ENCODE measurements around the gene MORN5.

MORN5 gene

GRCh38 chr9:122215663-122216062, 56.0 kb downstream of the MORN5 start:
- Histone ChIP-seq H2BK120ac (ENCODE audit: low read depth, low read length) (no peak overlapping the region), H3K36me3 (ENCODE audit: control insufficient read depth in 1 of 2, insufficient read depth in 2 of 2, low read depth in 1 of 2, low read length in 2 of 2) (no peaks in the 10 kb centered on the region), H4K91ac (ENCODE audit: low read length) (no peak overlapping the region), H3K4me3 (ENCODE audit: insufficient read depth in 1 of 2, low read depth in 1 of 2, low read length in 2 of 2) (no peak overlapping the region), H3K4me2 (ENCODE audit: low read length, poor library complexity, severe bottlenecking) (no peak overlapping the region), H3K9ac (ENCODE audit: low read length) (no peak overlapping the region), H2AFZ (ENCODE audit: low read depth, low read length) (no peak overlapping the region), H3K79me1 (replicated peaks; ENCODE audit: low read length, poor library complexity, severe bottlenecking) (no peaks in the 10 kb centered on the region), H3K23ac (ENCODE audit: low read length in 2 of 2) (no peak overlapping the region), H3K27ac (ENCODE audit: low read length, poor library complexity, severe bottlenecking) (no peak overlapping the region), H4K8ac (ENCODE audit: low read length) (no peak overlapping the region), H2AK5ac (ENCODE audit: low read length, severe bottlenecking) (no peak overlapping the region), H2BK15ac (ENCODE audit: low read depth, poor library complexity, severe bottlenecking) (no peak overlapping the region), H3K9me3 (ENCODE audit: control insufficient read depth, low read length) (no peaks in the 10 kb centered on the region), H3K4ac (ENCODE audit: low read depth in 1 of 2, low read length in 2 of 2) (no peak overlapping the region), H2BK5ac (ENCODE audit: low read depth, low read length, poor library complexity, severe bottlenecking) (no peak overlapping the region), H2BK12ac (ENCODE audit: low read length in 2 of 2) (no peak overlapping the region), H3K18ac (ENCODE audit: low read depth in 1 of 2, low read length in 2 of 2) (no peak overlapping the region), H3K27me3 (ENCODE audit: control insufficient read depth in 1 of 2, insufficient read depth in 1 of 2, low read length in 2 of 2) (peaks cover 94 to 98% of the 10 kb centered on the region in 2 experiments), H3K14ac (ENCODE audit: low read length in 2 of 2) (no peak overlapping the region), H3K4me1 (ENCODE audit: control insufficient read depth, insufficient read depth, low read depth, low read length) (peaks cover 30% of the 10 kb centered on the region)
- WGBS = 98% methylated on average over 1 of the region's 1 CpG
- DNase-seq = no peak

DNA sequence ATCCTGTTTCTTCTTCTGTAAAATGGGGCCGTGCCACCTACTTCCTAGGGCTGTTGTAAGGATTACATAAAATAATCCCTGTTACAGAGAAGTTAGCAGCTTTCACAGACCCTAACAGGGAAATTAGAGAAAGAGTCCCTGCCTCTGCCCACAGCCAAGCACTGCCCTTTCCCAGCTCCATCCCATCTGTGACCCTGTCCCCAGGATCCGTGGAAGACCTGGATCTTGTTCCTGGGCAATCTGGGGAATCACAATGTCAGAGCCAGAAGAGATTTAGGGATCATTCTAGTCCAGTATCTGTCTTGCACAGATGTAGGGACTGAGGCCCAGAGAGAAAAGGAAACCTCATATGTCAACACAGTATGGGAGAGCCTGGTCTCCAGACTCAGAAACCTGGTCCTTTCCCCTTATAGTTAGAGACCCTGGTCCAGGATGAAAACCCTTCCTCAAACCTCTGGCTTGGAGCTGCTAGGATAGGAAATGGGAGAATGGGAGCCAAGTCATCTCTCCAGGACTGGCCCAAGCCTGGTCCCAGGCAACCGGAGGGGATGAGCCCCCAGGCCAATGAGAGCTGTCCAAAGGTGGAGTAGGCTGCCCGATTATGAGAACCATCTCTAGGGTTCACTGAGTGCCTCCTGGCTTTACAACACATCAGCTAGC, 56.6 kb downstream of the MORN5 start:
- peaks cover 31% of the 10 kb centered on the region for H3K4me1 ChIP-seq (ENCODE audit: control insufficient read depth, insufficient read depth, low read depth, low read length)
- no peak overlapping the region for H2BK5ac ChIP-seq (ENCODE audit: low read depth, low read length, poor library complexity, severe bottlenecking)
- H4K91ac ChIP-seq (ENCODE audit: low read length) = no peak overlapping the region
- H3K27me3 ChIP-seq (ENCODE audit: control insufficient read depth in 1 of 2, insufficient read depth in 1 of 2, low read length in 2 of 2) = peaks cover 94 to 98% of the 10 kb centered on the region in 2 experiments
- H4K8ac ChIP-seq (ENCODE audit: low read length) = no peak overlapping the region
- no peaks in the 10 kb centered on the region for H3K79me1 ChIP-seq (replicated peaks; ENCODE audit: low read length, poor library complexity, severe bottlenecking)
- H2AK5ac ChIP-seq (ENCODE audit: low read length, severe bottlenecking) = no peak overlapping the region
- no peak for DNase-seq
- H3K36me3 ChIP-seq (ENCODE audit: control insufficient read depth in 1 of 2, insufficient read depth in 2 of 2, low read depth in 1 of 2, low read length in 2 of 2) = no peaks in the 10 kb centered on the region
- no peaks in the 10 kb centered on the region for H3K9me3 ChIP-seq (ENCODE audit: control insufficient read depth, low read length)
- no peak overlapping the region for H2AFZ ChIP-seq (ENCODE audit: low read depth, low read length)
- no peak overlapping the region for H3K14ac ChIP-seq (ENCODE audit: low read length in 2 of 2)
- no peak overlapping the region for H3K23ac ChIP-seq (ENCODE audit: low read length in 2 of 2)
- no peak overlapping the region for H2BK120ac ChIP-seq (ENCODE audit: low read depth, low read length)
- WGBS = 40% methylated on average over 4 of the region's 4 CpGs
- H2BK12ac ChIP-seq (ENCODE audit: low read length in 2 of 2) = no peak overlapping the region
- H3K18ac ChIP-seq (ENCODE audit: low read depth in 1 of 2, low read length in 2 of 2) = no peak overlapping the region
- H3K4ac ChIP-seq (ENCODE audit: low read depth in 1 of 2, low read length in 2 of 2) = no peak overlapping the region
- H2BK15ac ChIP-seq (ENCODE audit: low read depth, poor library complexity, severe bottlenecking) = no peak overlapping the region
- H3K27ac ChIP-seq (ENCODE audit: low read length, poor library complexity, severe bottlenecking) = no peak overlapping the region
- no peak overlapping the region for H3K9ac ChIP-seq (ENCODE audit: low read length)
- H3K4me3 ChIP-seq (ENCODE audit: insufficient read depth in 1 of 2, low read depth in 1 of 2, low read length in 2 of 2) = no peak overlapping the region
- H3K4me2 ChIP-seq (ENCODE audit: low read length, poor library complexity, severe bottlenecking) = no peak overlapping the region

GRCh38 chr9:122216798-122217418, 57.2 kb downstream of the MORN5 start:
- Histone ChIP-seq H2BK5ac (ENCODE audit: low read depth, low read length, poor library complexity, severe bottlenecking) (no peak overlapping the region), H2BK120ac (ENCODE audit: low read depth, low read length) (no peak overlapping the region), H2AK5ac (ENCODE audit: low read length, severe bottlenecking) (no peak overlapping the region), H3K4me2 (ENCODE audit: low read length, poor library complexity, severe bottlenecking) (no peak overlapping the region), H2AFZ (ENCODE audit: low read depth, low read length) (no peak overlapping the region), H3K36me3 (ENCODE audit: control insufficient read depth in 1 of 2, insufficient read depth in 2 of 2, low read depth in 1 of 2, low read length in 2 of 2) (no peaks in the 10 kb centered on the region), H2BK15ac (ENCODE audit: low read depth, poor library complexity, severe bottlenecking) (no peak overlapping the region), H3K27me3 (ENCODE audit: control insufficient read depth in 1 of 2, insufficient read depth in 1 of 2, low read length in 2 of 2) (peaks cover 94 to 98% of the 10 kb centered on the region in 2 experiments), H3K4me1 (ENCODE audit: control insufficient read depth, insufficient read depth, low read depth, low read length) (peaks cover 31% of the 10 kb centered on the region), H4K91ac (ENCODE audit: low read length) (no peak overlapping the region), H3K79me1 (replicated peaks; ENCODE audit: low read length, poor library complexity, severe bottlenecking) (no peaks in the 10 kb centered on the region), H3K9me3 (ENCODE audit: control insufficient read depth, low read length) (no peaks in the 10 kb centered on the region), H3K4ac (ENCODE audit: low read depth in 1 of 2, low read length in 2 of 2) (no peak overlapping the region), H3K23ac (ENCODE audit: low read length in 2 of 2) (peak overlapping the region in 1 of 2 experiments; percentile 23), H3K14ac (ENCODE audit: low read length in 2 of 2) (no peak overlapping the region), H4K8ac (ENCODE audit: low read length) (no peak overlapping the region), H3K18ac (ENCODE audit: low read depth in 1 of 2, low read length in 2 of 2) (no peak overlapping the region), H2BK12ac (ENCODE audit: low read length in 2 of 2) (no peak overlapping the region), H3K9ac (ENCODE audit: low read length) (no peak overlapping the region), H3K27ac (ENCODE audit: low read length, poor library complexity, severe bottlenecking) (no peak overlapping the region), H3K4me3 (ENCODE audit: insufficient read depth in 1 of 2, low read depth in 1 of 2, low read length in 2 of 2) (no peak overlapping the region)
- no peak for DNase-seq
- 31% methylated on average over 28 of the region's 35 CpGs for WGBS

GRCh38 chr9:122217640-122218039, 57.9 kb downstream of the MORN5 start:
- peaks cover 31% of the 10 kb centered on the region for H3K4me1 ChIP-seq (ENCODE audit: control insufficient read depth, insufficient read depth, low read depth, low read length)
- no peak overlapping the region for H3K18ac ChIP-seq (ENCODE audit: low read depth in 1 of 2, low read length in 2 of 2)
- H3K4ac ChIP-seq (ENCODE audit: low read depth in 1 of 2, low read length in 2 of 2) = no peak overlapping the region
- no peaks in the 10 kb centered on the region for H3K36me3 ChIP-seq (ENCODE audit: control insufficient read depth in 1 of 2, insufficient read depth in 2 of 2, low read depth in 1 of 2, low read length in 2 of 2)
- H3K23ac ChIP-seq (ENCODE audit: low read length in 2 of 2) = no peak overlapping the region
- no peak overlapping the region for H2AFZ ChIP-seq (ENCODE audit: low read depth, low read length)
- H2BK12ac ChIP-seq (ENCODE audit: low read length in 2 of 2) = no peak overlapping the region
- H2BK5ac ChIP-seq (ENCODE audit: low read depth, low read length, poor library complexity, severe bottlenecking) = no peak overlapping the region
- H3K27ac ChIP-seq (ENCODE audit: low read length, poor library complexity, severe bottlenecking) = no peak overlapping the region
- no peaks in the 10 kb centered on the region for H3K9me3 ChIP-seq (ENCODE audit: control insufficient read depth, low read length)
- H3K4me3 ChIP-seq (ENCODE audit: insufficient read depth in 1 of 2, low read depth in 1 of 2, low read length in 2 of 2) = no peak overlapping the region
- no peak for DNase-seq
- H2BK120ac ChIP-seq (ENCODE audit: low read depth, low read length) = no peak overlapping the region
- no peak overlapping the region for H4K91ac ChIP-seq (ENCODE audit: low read length)
- no peak overlapping the region for H3K4me2 ChIP-seq (ENCODE audit: low read length, poor library complexity, severe bottlenecking)
- no peak overlapping the region for H2AK5ac ChIP-seq (ENCODE audit: low read length, severe bottlenecking)
- H2BK15ac ChIP-seq (ENCODE audit: low read depth, poor library complexity, severe bottlenecking) = no peak overlapping the region
- H3K27me3 ChIP-seq (ENCODE audit: control insufficient read depth in 1 of 2, insufficient read depth in 1 of 2, low read length in 2 of 2) = peaks cover 94 to 98% of the 10 kb centered on the region in 2 experiments
- H3K79me1 ChIP-seq (replicated peaks; ENCODE audit: low read length, poor library complexity, severe bottlenecking) = no peaks in the 10 kb centered on the region
- H4K8ac ChIP-seq (ENCODE audit: low read length) = no peak overlapping the region
- H3K9ac ChIP-seq (ENCODE audit: low read length) = no peak overlapping the region
- H3K14ac ChIP-seq (ENCODE audit: low read length in 2 of 2) = no peak overlapping the region
- 69% methylated on average over 4 of the region's 4 CpGs for WGBS

Measured in mesenchymal stem cell (in vitro differentiated cells and primary cell).